Measurements from ENCODE around the gene ETV3L.

DNA sequence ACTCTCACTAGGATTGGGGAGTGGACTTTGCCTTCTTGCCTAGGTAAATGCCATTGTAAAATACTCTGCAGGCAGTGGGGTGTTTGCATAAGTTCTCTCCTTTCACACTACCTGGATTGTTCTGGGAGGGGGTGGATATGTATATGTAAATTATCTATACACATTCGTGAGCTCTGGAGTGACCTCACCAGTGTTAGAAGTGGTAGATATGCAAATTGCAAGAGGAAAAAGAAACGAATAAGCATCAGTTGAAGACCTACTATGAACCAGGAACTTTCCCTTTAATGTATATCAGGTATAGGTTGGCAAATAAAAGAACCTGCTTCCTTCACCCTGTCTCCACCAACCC, 52.6 kb downstream of the ETV3L start:
- TF ChIP-seq PATZ1 (CRISPR knock-in tag; IDR thresholded peaks at IDR 0.05; ENCODE audit: borderline replicate concordance) (no peak), ZNF565 (CRISPR knock-in tag; conservative IDR thresholded peaks at IDR 0.05; ENCODE audit: low read depth) (no peak)

Data from SK-N-SH treated with all-trans-retinoic acid at 6 μM for 48 hours (cell line).